GM12892 (cell line): ENCODE results near the gene INAFM1.

Source experiments
- POLR2A ChIP-seq: IDR thresholded peaks from 2 replicates; pipeline ENCODE4 v1.6.1; 2011; ENCODE audit warnings: low read depth, low read length, control low read depth
- POLR2AphosphoS5 ChIP-seq: IDR thresholded peaks from 2 replicates; pipeline ENCODE4 v1.6.1; 2011; ENCODE audit warnings: low read depth, low read length, control low read depth
- TAF1 ChIP-seq: IDR thresholded peaks from 2 replicates; pipeline ENCODE4 v1.6.1; 2011; ENCODE audit warnings: low read depth, mild to moderate bottlenecking, control low read depth, low read length, borderline replicate concordance

DNA sequence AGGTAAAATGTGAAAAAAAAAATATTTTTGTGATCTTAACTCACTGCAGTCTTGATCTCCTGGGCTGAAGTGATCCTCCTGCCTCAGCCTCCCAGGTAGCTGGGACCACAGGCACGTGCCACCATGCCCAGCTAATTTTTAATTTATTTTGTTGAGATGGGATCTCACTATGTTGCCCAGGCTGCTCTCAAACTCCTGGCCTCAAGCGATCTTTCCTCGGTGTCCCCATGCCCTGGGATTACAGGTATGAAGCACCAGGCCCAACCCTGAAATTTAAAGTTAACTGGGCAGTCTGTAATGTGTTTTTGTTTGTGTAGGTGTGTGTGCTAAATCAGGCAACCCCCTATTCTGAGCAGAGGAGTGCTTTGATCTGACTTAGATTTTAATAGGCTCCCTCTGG lies 31.6 kb downstream of the INAFM1 start:
- TF ChIP-seq POLR2A (no peak), POLR2AphosphoS5 (no peak), TAF1 (no peak)
